ENCODE data around the gene SLC39A11.
"Not testable (repeated sequence)": the region's sequence is repeated elsewhere in the genome, so short reads cannot be mapped to it uniquely, and the experiment has no call there.

Gene SLC39A11

DNA sequence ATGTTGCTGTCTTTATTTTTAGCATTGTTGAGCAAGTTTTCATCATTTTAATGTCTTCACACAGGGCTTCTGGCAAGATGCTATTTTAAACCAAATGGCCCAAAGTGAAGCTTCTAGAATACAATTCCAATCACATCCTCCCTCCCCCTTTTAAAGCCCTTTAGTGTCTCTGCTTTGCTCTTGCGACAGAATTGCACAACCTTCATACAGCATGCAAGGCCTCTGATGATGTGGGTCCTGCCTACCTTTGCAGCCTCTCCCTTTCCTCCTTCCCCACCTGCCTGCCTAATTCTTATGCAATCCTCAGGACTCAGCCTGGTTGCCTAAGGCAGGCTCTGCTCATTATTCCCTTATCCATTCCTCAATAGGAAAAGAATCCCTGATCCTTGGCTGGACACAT is 381.7 kb downstream of the SLC39A11 start:
- no peak for DNase-seq (ENCODE audit: extremely low read depth, insufficient read length)
- H3K36me3 ChIP-seq (ENCODE audit: control insufficient read depth, insufficient read depth, low read length): no peaks in the 10 kb centered on the region
- TF ChIP-seq, protein P1, sequence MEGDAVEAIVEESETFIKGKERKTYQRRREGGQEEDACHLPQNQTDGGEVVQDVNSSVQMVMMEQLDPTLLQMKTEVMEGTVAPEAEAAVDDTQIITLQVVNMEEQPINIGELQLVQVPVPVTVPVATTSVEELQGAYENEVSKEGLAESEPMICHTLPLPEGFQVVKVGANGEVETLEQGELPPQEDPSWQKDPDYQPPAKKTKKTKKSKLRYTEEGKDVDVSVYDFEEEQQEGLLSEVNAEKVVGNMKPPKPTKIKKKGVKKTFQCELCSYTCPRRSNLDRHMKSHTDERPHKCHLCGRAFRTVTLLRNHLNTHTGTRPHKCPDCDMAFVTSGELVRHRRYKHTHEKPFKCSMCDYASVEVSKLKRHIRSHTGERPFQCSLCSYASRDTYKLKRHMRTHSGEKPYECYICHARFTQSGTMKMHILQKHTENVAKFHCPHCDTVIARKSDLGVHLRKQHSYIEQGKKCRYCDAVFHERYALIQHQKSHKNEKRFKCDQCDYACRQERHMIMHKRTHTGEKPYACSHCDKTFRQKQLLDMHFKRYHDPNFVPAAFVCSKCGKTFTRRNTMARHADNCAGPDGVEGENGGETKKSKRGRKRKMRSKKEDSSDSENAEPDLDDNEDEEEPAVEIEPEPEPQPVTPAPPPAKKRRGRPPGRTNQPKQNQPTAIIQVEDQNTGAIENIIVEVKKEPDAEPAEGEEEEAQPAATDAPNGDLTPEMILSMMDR (IDR thresholded peaks at IDR 0.05; ENCODE audit: insufficient read depth, low read length, poor library complexity, severe bottlenecking): no peak
- H3K4me3 ChIP-seq (replicated peaks; ENCODE audit: low read depth, low read length): no peak overlapping the region
- H3K27me3 ChIP-seq (replicated peaks; ENCODE audit: control insufficient read depth, insufficient read depth, low read length): no peaks in the 10 kb centered on the region

- TF ChIP-seq, protein P1 (IDR thresholded peaks at IDR 0.05; ENCODE audit: insufficient read depth, low read length, poor library complexity, severe bottlenecking): no peak
- Histone ChIP-seq H3K4me3 (replicated peaks; ENCODE audit: low read depth, low read length) (no peak overlapping the region), H3K36me3 (ENCODE audit: control insufficient read depth, insufficient read depth, low read length) (no peaks in the 10 kb centered on the region), H3K27me3 (replicated peaks; ENCODE audit: control insufficient read depth, insufficient read depth, low read length) (no peaks in the 10 kb centered on the region)
- DNase-seq (ENCODE audit: extremely low read depth, insufficient read length): no peak
Observed at GRCh38 chr17:72710202-72710601, 382.3 kb downstream of the SLC39A11 start.

DNA sequence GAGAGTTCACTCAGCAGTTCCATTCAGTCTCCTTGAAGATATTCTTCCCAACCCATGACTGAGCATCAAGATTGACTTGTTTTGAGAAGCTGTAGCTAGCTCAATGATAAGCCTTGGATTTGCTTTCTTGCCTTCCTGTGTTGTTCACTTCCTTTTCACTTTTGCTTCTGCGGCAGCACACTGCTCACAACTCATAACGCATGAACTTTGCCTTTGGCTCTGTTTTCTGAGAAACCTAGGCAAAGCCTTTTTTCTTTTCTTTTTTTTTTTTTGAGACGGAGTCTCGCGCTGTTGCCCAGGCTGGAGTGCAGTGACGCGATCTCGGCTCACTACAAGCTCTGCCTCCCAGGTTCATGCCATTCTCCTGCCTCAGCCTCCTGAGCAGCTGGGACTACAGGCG is 383.8 kb downstream of the SLC39A11 start:
- not testable (repeated sequence) for H3K4me3 ChIP-seq (replicated peaks; ENCODE audit: low read depth, low read length); H3K27me3 ChIP-seq (replicated peaks; ENCODE audit: control insufficient read depth, insufficient read depth, low read length); DNase-seq (ENCODE audit: extremely low read depth, insufficient read length); H3K36me3 ChIP-seq (ENCODE audit: control insufficient read depth, insufficient read depth, low read length)

GRCh38 chr17:72707881-72708280 is 384.6 kb downstream of the SLC39A11 start:
- no peak for DNase-seq (ENCODE audit: extremely low read depth, insufficient read length)
- H3K36me3 ChIP-seq (ENCODE audit: control insufficient read depth, insufficient read depth, low read length): no peaks in the 10 kb centered on the region
- H3K27me3 ChIP-seq (replicated peaks; ENCODE audit: control insufficient read depth, insufficient read depth, low read length): no peaks in the 10 kb centered on the region
- TF ChIP-seq, protein P1 (IDR thresholded peaks at IDR 0.05; ENCODE audit: insufficient read depth, low read length, poor library complexity, severe bottlenecking): no peak
- H3K4me3 ChIP-seq (replicated peaks; ENCODE audit: low read depth, low read length): no peak overlapping the region

- Histone ChIP-seq H3K27me3 (replicated peaks; ENCODE audit: control insufficient read depth, insufficient read depth, low read length) (no peaks in the 10 kb centered on the region), H3K4me3 (replicated peaks; ENCODE audit: low read depth, low read length) (no peak overlapping the region), H3K36me3 (ENCODE audit: control insufficient read depth, insufficient read depth, low read length) (no peaks in the 10 kb centered on the region)
- TF ChIP-seq, protein P1 (IDR thresholded peaks at IDR 0.05; ENCODE audit: insufficient read depth, low read length, poor library complexity, severe bottlenecking): no peak
- no peak for DNase-seq (ENCODE audit: extremely low read depth, insufficient read length)
Observed at GRCh38 chr17:72706396-72706981, 386.0 kb downstream of the SLC39A11 start.

- Histone ChIP-seq H3K4me3 (replicated peaks; ENCODE audit: low read depth, low read length) (no peak overlapping the region), H3K36me3 (ENCODE audit: control insufficient read depth, insufficient read depth, low read length) (no peaks in the 10 kb centered on the region), H3K27me3 (replicated peaks; ENCODE audit: control insufficient read depth, insufficient read depth, low read length) (no peaks in the 10 kb centered on the region)
- TF ChIP-seq, protein P1 (IDR thresholded peaks at IDR 0.05; ENCODE audit: insufficient read depth, low read length, poor library complexity, severe bottlenecking): no peak
- peak; percentile 26 for DNase-seq (ENCODE audit: extremely low read depth, insufficient read length)
Observed at GRCh38 chr17:72705905-72706395, 386.5 kb downstream of the SLC39A11 start.
